ENCODE results near the gene KCND1. TPM values are rescaled to one million over a fixed set of nuclear protein-coding genes. Genes with fewer than 3 reads are reported as not detected.

KCND1 gene
- total RNA-seq, 1 donor from 2014 or later = 10.4 TPM

DNA sequence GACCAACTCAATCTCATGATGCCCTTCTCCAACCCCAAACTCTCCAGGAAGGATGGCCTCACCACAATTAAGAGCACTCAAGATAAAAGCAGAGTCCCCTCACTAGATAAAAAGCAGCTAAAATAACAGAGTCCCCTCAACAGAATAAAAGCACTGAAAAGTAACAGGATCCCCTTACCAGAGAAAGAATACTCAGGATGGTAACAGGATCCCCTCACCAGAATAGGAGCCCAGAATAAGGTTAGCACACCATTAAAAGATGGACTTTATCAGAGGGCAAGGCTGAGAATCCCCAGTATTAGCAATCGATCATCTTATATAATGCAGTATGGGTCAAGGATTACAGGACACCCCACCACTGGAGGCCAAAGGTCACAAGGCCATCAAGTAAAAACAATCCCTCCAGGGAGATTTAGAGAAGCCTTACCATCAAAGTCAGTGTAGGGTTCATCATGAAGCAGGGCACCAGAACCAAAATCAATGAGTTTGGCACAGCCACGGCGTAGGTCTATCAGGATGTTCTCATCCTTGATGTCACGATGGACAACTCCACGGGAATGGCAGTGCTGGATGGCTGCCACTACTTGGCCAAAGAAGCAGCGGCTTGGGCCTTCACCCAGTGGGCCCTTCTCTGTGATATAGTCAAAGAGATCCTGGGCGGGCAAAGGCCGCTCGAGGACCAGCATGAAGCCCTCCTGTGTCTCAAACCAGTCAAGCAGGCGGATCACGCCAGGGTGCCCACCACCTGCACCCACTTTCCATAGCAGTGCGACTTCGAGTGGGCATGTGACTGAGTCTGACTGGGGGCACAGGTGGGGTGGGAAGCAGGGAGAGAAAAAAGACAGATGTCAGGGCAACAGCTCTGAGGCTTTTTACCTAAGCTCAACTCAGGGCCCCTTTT, 56.8 kb downstream of the KCND1 start:
- TF ChIP-seq CTCF (IDR thresholded peaks at IDR 0.05) = no peak
- intact Hi-C loops (cut with DNase I) = loop anchor here (5.0 to 10.0 kb wide), 3 partner anchors 250 to 380 kb away; partner anchors contain the start of genes MAGIX, RBM3 and TBC1D25
- H3K9me3 ChIP-seq = no peaks in the 10 kb centered on the region
- H3K36me3 ChIP-seq = no peaks in the 10 kb centered on the region
- H3K4me1 ChIP-seq = peaks cover 0 to 3% of the 10 kb centered on the region in 2 donors
- no peak overlapping the region for H3K27ac ChIP-seq
- no peak for DNase-seq (ENCODE audit: low spot score in 2 of 2)
- no peaks in the 10 kb centered on the region for H3K27me3 ChIP-seq
- no peak overlapping the region for H3K4me3 ChIP-seq

- H3K27me3 ChIP-seq = no peaks in the 10 kb centered on the region
- TF ChIP-seq CTCF (IDR thresholded peaks at IDR 0.05) = no peak
- H3K36me3 ChIP-seq = no peaks in the 10 kb centered on the region
- H3K4me1 ChIP-seq = peaks cover 0 to 3% of the 10 kb centered on the region in 2 donors
- no peak overlapping the region for H3K4me3 ChIP-seq
- intact Hi-C loops (cut with DNase I) = loop anchor here (10.0 kb wide), 2 partner anchors 251 to 379 kb away; partner anchors contain the start of genes MAGIX and TBC1D25
- no peak for DNase-seq (ENCODE audit: low spot score in 2 of 2)
- H3K27ac ChIP-seq = no peak overlapping the region
- no peaks in the 10 kb centered on the region for H3K9me3 ChIP-seq
Observed at GRCh38 chrX:48913605-48914366, 57.9 kb downstream of the KCND1 start.

GRCh38 chrX:48911412-48912182, 60.0 kb downstream of the KCND1 start, which contains the start of gene SLC35A2:
Gene SLC35A2 (minus strand): TSS chrX:48911646. CDS start chrX:48911636, 10 bp downstream.
- peak within 1 kb of the TSS; percentile 56 to 62 for H3K4me3 ChIP-seq
- no peaks in the 10 kb centered on the region for H3K27me3 ChIP-seq
- H3K27ac ChIP-seq = peak within 1 kb of the TSS; percentile 72 to 73
- no peaks in the 10 kb centered on the region for H3K4me1 ChIP-seq
- peak in 1 of 2 donors; percentile 87 for DNase-seq (ENCODE audit: low spot score in 2 of 2)
- intact Hi-C loops (cut with DNase I) = loop anchor here (10.0 kb wide), 2 partner anchors 253 to 377 kb away; partner anchors contain the start of genes MAGIX and TBC1D25
- no peak for TF ChIP-seq CTCF (IDR thresholded peaks at IDR 0.05)
- H3K36me3 ChIP-seq = no peaks in the 10 kb centered on the region
- H3K9me3 ChIP-seq = no peaks in the 10 kb centered on the region

Other genes with a start within 250 kb of the KCND1 start
- gene GLOD5, start 210.1 kb downstream of the KCND1 start, total RNA-seq = not detected
- not detected for gene GATA1, start 185.3 kb downstream of the KCND1 start, total RNA-seq
- 157 TPM for gene HDAC6, start 169.8 kb downstream of the KCND1 start, total RNA-seq
- gene ERAS, start 145.3 kb downstream of the KCND1 start, total RNA-seq = not detected
- not detected for gene PCSK1N, start 136.2 kb downstream of the KCND1 start, total RNA-seq
- gene TIMM17B, start 74.1 kb downstream of the KCND1 start, total RNA-seq = 15.3 TPM
- gene PQBP1, start 73.9 kb downstream of the KCND1 start, total RNA-seq = 14.8 TPM
- gene SLC35A2, start 60.2 kb downstream of the KCND1 start, total RNA-seq = 20.2 TPM
- gene PIM2, start 52.8 kb downstream of the KCND1 start, total RNA-seq = 5.6 TPM
- gene OTUD5, start 14.2 kb downstream of the KCND1 start, total RNA-seq = 72.3 TPM
- 15.0 TPM for gene GRIPAP1, start 30.4 kb upstream of the KCND1 start, total RNA-seq
- gene TFE3, start 71.5 kb upstream of the KCND1 start, total RNA-seq = 141 TPM
- 0.11 TPM for gene CCDC120, start 87.2 kb upstream of the KCND1 start, total RNA-seq
- gene PRAF2, start 102.2 kb upstream of the KCND1 start, total RNA-seq = 48.4 TPM
- gene WDR45, start 108.0 kb upstream of the KCND1 start, total RNA-seq = 169 TPM
- 19.4 TPM for gene GPKOW, start 151.9 kb upstream of the KCND1 start, total RNA-seq
- 0.32 TPM for gene MAGIX, start 190.9 kb upstream of the KCND1 start, total RNA-seq
- gene PLP2, start 200.1 kb upstream of the KCND1 start, total RNA-seq = 51.6 TPM
- 25.3 TPM for gene PRICKLE3, start 214.5 kb upstream of the KCND1 start, total RNA-seq
- gene SYP, start 228.3 kb upstream of the KCND1 start, total RNA-seq = 0.53 TPM